ENCODE data around the gene CAMK4. TPM values are rescaled to one million over a fixed set of nuclear protein-coding genes. Genes with fewer than 3 reads are reported as not detected.
A peak's percentile ranks its signal among the peaks of the same experiment; 100 is the strongest.

CAMK4 gene
- total and polyA plus RNA-seq, 2 donors, result 30.7 to 107 TPM

DNA sequence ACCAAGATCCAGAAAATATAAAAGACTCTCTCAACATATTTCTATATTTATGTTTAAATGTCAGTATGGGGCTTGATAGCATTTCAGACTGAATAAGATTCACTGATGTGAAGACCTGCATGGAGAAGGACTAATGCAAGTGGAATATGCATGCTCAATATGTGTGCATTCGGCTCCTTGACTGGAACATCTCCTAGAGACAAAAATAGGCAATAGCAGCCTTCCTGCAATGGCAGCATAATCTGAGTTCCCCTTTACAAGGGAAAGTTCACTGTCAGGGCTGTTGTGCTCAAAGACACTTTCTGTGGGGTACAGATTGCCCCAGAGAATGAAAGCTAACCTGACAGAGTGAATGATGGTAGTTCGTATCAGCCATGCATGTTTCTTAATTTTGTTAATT lies 245.7 kb downstream of the CAMK4 start:
- Histone ChIP-seq H3K36me3 (ENCODE audit: control insufficient read depth in 2 of 2, insufficient read depth in 2 of 2, low read length in 1 of 2) (peaks cover 17 to 24% of the 10 kb centered on the region in 2 donors), H3K4me1 (ENCODE audit: control insufficient read depth in 2 of 2, insufficient read depth in 2 of 2, low read length in 2 of 2) (peaks cover 0 to 2% of the 10 kb centered on the region in 2 donors), H3K4me3 (ENCODE audit: low read length in 2 of 2) (no peak overlapping the region), H3K27ac (ENCODE audit: low read depth in 1 of 2, low read length in 1 of 2) (no peak overlapping the region), H3K9me3 (ENCODE audit: control insufficient read depth in 2 of 2, insufficient read depth in 1 of 2, low read length in 1 of 2) (no peaks in the 10 kb centered on the region), H3K27me3 (ENCODE audit: control insufficient read depth in 2 of 2, insufficient read depth in 1 of 2, low read length in 1 of 2) (no peaks in the 10 kb centered on the region)
- no peak for DNase-seq (ENCODE audit: low read depth in 6 of 9, low spot score in 9 of 9)
- 95% methylated on average over 2 of the region's 2 CpGs for WGBS

DNA sequence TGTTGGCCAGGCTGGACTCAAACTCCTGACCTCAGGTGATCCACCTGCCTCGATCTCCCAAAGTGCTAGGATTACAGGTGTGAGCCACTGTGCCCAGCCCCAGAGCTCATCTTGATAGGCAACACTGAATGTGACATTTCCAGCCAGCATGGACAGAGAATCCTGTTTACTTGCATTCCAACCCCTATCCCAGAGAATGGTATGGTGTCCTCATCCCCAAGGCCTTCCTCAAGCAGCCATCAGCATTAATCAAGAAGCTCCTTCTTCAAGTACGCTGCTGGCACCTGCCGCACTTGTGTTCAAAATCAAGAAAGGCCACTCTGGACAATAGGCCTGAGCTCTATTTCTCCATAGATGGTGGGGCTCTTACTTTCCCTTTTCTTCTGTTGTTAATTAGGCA lies 247.9 kb downstream of the CAMK4 start:
- no peaks in the 10 kb centered on the region for H3K27me3 ChIP-seq (ENCODE audit: control insufficient read depth in 2 of 2, insufficient read depth in 1 of 2, low read length in 1 of 2)
- no peaks in the 10 kb centered on the region for H3K9me3 ChIP-seq (ENCODE audit: control insufficient read depth in 2 of 2, insufficient read depth in 1 of 2, low read length in 1 of 2)
- H3K4me3 ChIP-seq (ENCODE audit: low read length in 2 of 2), result no peak overlapping the region
- H3K36me3 ChIP-seq (ENCODE audit: control insufficient read depth in 2 of 2, insufficient read depth in 2 of 2, low read length in 1 of 2), result peaks cover 25 to 40% of the 10 kb centered on the region in 2 donors
- no peak for DNase-seq (ENCODE audit: low read depth in 6 of 9, low spot score in 9 of 9)
- H3K27ac ChIP-seq (ENCODE audit: low read depth in 1 of 2, low read length in 1 of 2), result no peak overlapping the region
- H3K4me1 ChIP-seq (ENCODE audit: control insufficient read depth in 2 of 2, insufficient read depth in 2 of 2, low read length in 2 of 2), result peaks cover 0 to 2% of the 10 kb centered on the region in 2 donors
- 96% methylated on average over 3 of the region's 3 CpGs for WGBS

DNA sequence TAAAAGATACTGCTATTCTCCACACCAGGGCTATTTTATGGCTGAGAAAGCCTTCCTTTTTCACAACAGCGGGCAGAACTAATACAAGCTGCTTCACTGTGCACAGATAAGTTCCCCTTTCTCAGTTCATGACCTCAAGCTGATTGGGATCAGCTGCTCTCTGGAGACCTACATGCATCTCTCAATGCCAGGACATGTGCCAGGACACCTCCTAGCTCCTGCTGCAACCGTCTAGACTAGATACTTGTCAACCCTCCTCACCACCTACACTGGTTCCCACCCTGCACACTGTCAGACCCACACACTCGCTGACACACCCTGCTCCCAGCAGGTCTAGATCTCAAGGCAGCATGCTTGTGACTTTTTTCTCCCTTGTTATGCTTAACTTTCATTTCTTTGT lies 248.4 kb downstream of the CAMK4 start:
- no peak overlapping the region for H3K4me3 ChIP-seq (ENCODE audit: low read length in 2 of 2)
- H3K36me3 ChIP-seq (ENCODE audit: control insufficient read depth in 2 of 2, insufficient read depth in 2 of 2, low read length in 1 of 2), result peaks cover 26 to 45% of the 10 kb centered on the region in 2 donors
- no peak overlapping the region for H3K27ac ChIP-seq (ENCODE audit: low read depth in 1 of 2, low read length in 1 of 2)
- DNase-seq (ENCODE audit: low read depth in 6 of 9, low spot score in 9 of 9), result no peak
- no peaks in the 10 kb centered on the region for H3K27me3 ChIP-seq (ENCODE audit: control insufficient read depth in 2 of 2, insufficient read depth in 1 of 2, low read length in 1 of 2)
- H3K4me1 ChIP-seq (ENCODE audit: control insufficient read depth in 2 of 2, insufficient read depth in 2 of 2, low read length in 2 of 2), result peaks cover 0 to 2% of the 10 kb centered on the region in 2 donors
- no peaks in the 10 kb centered on the region for H3K9me3 ChIP-seq (ENCODE audit: control insufficient read depth in 2 of 2, insufficient read depth in 1 of 2, low read length in 1 of 2)
- 69% methylated on average over 3 of the region's 3 CpGs for WGBS

DNA sequence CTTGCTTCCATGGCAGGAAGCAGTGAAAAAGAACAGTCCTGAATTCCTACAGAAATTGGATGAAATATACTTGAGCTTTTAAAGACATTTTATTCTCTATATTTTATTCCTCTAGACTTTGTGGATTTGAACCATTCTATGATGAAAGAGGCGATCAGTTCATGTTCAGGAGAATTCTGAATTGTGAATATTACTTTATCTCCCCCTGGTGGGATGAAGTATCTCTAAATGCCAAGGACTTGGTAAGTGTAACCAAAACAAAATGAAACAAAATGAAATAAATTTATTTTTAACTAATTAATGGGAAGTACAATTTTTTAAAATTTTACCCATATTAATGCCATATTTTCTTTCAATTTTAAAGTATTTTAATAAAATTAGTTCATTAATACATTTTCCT lies 254.1 kb downstream of the CAMK4 start:
- 97% methylated on average over 1 of the region's 1 CpG for WGBS
- peak in 1 of 9 donors; percentile 31 for DNase-seq (ENCODE audit: low read depth in 6 of 9, low spot score in 9 of 9)
- H3K27me3 ChIP-seq (ENCODE audit: control insufficient read depth in 2 of 2, insufficient read depth in 1 of 2, low read length in 1 of 2), result no peaks in the 10 kb centered on the region
- no peak overlapping the region for H3K27ac ChIP-seq (ENCODE audit: low read depth in 1 of 2, low read length in 1 of 2)
- H3K4me3 ChIP-seq (ENCODE audit: low read length in 2 of 2), result no peak overlapping the region
- no peaks in the 10 kb centered on the region for H3K4me1 ChIP-seq (ENCODE audit: control insufficient read depth in 2 of 2, insufficient read depth in 2 of 2, low read length in 2 of 2)
- peaks cover 40 to 77% of the 10 kb centered on the region in 2 donors for H3K36me3 ChIP-seq (ENCODE audit: control insufficient read depth in 2 of 2, insufficient read depth in 2 of 2, low read length in 1 of 2)
- no peaks in the 10 kb centered on the region for H3K9me3 ChIP-seq (ENCODE audit: control insufficient read depth in 2 of 2, insufficient read depth in 1 of 2, low read length in 1 of 2)

DNA sequence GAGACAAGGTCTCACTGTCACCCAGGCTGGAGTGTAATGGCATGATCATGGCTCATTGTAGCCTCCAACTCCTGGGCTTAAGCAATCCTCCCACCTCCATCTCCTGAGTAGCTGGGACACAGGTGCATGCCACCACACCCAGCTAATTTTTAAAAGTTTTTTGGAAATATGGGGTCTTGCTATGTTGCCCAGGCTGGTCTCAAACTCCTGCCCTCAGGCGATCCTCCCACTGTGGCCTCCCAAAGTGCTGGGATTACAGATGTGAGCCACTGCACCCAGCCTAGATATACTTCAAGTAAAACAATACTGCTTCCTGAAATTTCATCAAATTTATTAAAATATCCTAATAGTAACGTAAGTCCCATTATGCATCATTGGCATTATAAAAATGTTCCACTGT lies 254.7 kb downstream of the CAMK4 start:
- DNase-seq (ENCODE audit: low read depth in 6 of 9, low spot score in 9 of 9), result no peak
- 99% methylated on average over 2 of the region's 2 CpGs for WGBS
- H3K4me3 ChIP-seq (ENCODE audit: low read length in 2 of 2), result no peak overlapping the region
- no peaks in the 10 kb centered on the region for H3K9me3 ChIP-seq (ENCODE audit: control insufficient read depth in 2 of 2, insufficient read depth in 1 of 2, low read length in 1 of 2)
- peaks cover 42 to 81% of the 10 kb centered on the region in 2 donors for H3K36me3 ChIP-seq (ENCODE audit: control insufficient read depth in 2 of 2, insufficient read depth in 2 of 2, low read length in 1 of 2)
- H3K27ac ChIP-seq (ENCODE audit: low read depth in 1 of 2, low read length in 1 of 2), result no peak overlapping the region
- no peaks in the 10 kb centered on the region for H3K27me3 ChIP-seq (ENCODE audit: control insufficient read depth in 2 of 2, insufficient read depth in 1 of 2, low read length in 1 of 2)
- no peaks in the 10 kb centered on the region for H3K4me1 ChIP-seq (ENCODE audit: control insufficient read depth in 2 of 2, insufficient read depth in 2 of 2, low read length in 2 of 2)

DNA sequence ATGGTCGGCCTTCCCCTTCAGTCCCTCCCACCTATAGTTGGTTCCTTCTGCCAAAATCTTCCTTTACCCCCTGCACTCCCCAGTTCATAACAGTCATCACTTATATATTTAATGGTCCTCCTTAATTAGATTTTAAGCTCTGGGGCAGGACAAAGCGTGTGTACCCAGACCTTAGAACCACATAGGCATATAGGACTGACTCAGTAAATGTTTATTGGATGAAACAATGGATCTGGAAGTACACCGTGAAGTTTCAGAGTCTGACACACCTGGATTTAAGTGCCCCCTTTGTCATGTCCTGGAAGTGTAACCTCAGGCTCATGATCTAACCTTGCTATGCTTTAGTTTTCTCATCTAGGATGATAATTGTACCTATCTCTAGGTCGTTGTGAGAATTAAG lies 256.2 kb downstream of the CAMK4 start:
- Histone ChIP-seq H3K9me3 (ENCODE audit: control insufficient read depth in 2 of 2, insufficient read depth in 1 of 2, low read length in 1 of 2) (no peaks in the 10 kb centered on the region), H3K27ac (ENCODE audit: low read depth in 1 of 2, low read length in 1 of 2) (no peak overlapping the region), H3K27me3 (ENCODE audit: control insufficient read depth in 2 of 2, insufficient read depth in 1 of 2, low read length in 1 of 2) (no peaks in the 10 kb centered on the region), H3K4me3 (ENCODE audit: low read length in 2 of 2) (no peak overlapping the region), H3K4me1 (ENCODE audit: control insufficient read depth in 2 of 2, insufficient read depth in 2 of 2, low read length in 2 of 2) (no peaks in the 10 kb centered on the region), H3K36me3 (ENCODE audit: control insufficient read depth in 2 of 2, insufficient read depth in 2 of 2, low read length in 1 of 2) (peaks cover 41 to 84% of the 10 kb centered on the region in 2 donors)
- 72% methylated on average over 4 of the region's 4 CpGs for WGBS
- DNase-seq (ENCODE audit: low read depth in 6 of 9, low spot score in 9 of 9), result no peak

DNA sequence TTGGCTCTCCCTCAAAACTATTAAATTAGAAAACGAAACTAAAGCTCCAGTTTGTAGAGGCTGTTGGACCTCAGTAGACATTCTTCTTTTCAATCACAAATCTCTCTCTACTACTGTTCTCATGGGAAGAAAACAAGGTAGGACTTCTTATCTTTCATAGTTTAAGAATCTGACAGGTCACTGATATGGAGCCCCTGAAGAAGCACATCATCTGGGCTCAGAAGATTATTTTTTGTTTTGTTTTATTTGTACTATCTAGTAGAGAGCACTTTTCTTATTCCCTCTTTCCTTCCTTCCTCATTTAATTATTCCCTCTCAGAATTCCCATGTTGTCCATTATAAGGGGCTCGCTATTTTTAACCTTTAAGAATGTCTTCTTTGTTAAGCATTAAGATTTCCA lies 261.9 kb downstream of the CAMK4 start:
- no peaks in the 10 kb centered on the region for H3K27me3 ChIP-seq (ENCODE audit: control insufficient read depth in 2 of 2, insufficient read depth in 1 of 2, low read length in 1 of 2)
- no peaks in the 10 kb centered on the region for H3K9me3 ChIP-seq (ENCODE audit: control insufficient read depth in 2 of 2, insufficient read depth in 1 of 2, low read length in 1 of 2)
- DNase-seq (ENCODE audit: low read depth in 6 of 9, low spot score in 9 of 9), result no peak
- H3K36me3 ChIP-seq (ENCODE audit: control insufficient read depth in 2 of 2, insufficient read depth in 2 of 2, low read length in 1 of 2), result peaks cover 21 to 56% of the 10 kb centered on the region in 2 donors
- 75% methylated on average over 2 of the region's 2 CpGs for WGBS
- H3K4me3 ChIP-seq (ENCODE audit: low read length in 2 of 2), result no peak overlapping the region
- H3K27ac ChIP-seq (ENCODE audit: low read depth in 1 of 2, low read length in 1 of 2), result no peak overlapping the region
- H3K4me1 ChIP-seq (ENCODE audit: control insufficient read depth in 2 of 2, insufficient read depth in 2 of 2, low read length in 2 of 2), result no peaks in the 10 kb centered on the region

DNA sequence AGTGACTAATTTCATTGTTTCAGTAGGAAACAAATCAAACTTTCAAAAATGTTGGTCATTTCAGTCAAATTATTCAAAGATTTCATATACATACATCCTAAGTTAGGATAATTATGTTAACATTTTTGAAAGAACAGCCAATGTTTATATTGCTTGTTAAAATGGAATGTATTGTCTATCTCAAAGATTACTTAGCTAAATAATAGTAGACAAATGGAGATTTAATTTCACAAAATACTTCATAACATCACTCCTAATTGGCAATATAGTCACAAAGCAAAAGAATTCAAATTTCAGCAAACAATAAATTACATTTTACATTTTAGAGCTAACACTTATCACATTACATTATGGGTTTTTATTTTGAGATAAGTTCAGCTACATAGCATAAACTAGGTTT lies 262.7 kb downstream of the CAMK4 start:
- Histone ChIP-seq H3K27me3 (ENCODE audit: control insufficient read depth in 2 of 2, insufficient read depth in 1 of 2, low read length in 1 of 2) (no peaks in the 10 kb centered on the region), H3K4me1 (ENCODE audit: control insufficient read depth in 2 of 2, insufficient read depth in 2 of 2, low read length in 2 of 2) (no peaks in the 10 kb centered on the region), H3K36me3 (ENCODE audit: control insufficient read depth in 2 of 2, insufficient read depth in 2 of 2, low read length in 1 of 2) (peaks cover 16 to 53% of the 10 kb centered on the region in 2 donors), H3K4me3 (ENCODE audit: low read length in 2 of 2) (no peak overlapping the region), H3K27ac (ENCODE audit: low read depth in 1 of 2, low read length in 1 of 2) (no peak overlapping the region), H3K9me3 (ENCODE audit: control insufficient read depth in 2 of 2, insufficient read depth in 1 of 2, low read length in 1 of 2) (no peaks in the 10 kb centered on the region)
- DNase-seq (ENCODE audit: low read depth in 6 of 9, low spot score in 9 of 9), result no peak

DNA sequence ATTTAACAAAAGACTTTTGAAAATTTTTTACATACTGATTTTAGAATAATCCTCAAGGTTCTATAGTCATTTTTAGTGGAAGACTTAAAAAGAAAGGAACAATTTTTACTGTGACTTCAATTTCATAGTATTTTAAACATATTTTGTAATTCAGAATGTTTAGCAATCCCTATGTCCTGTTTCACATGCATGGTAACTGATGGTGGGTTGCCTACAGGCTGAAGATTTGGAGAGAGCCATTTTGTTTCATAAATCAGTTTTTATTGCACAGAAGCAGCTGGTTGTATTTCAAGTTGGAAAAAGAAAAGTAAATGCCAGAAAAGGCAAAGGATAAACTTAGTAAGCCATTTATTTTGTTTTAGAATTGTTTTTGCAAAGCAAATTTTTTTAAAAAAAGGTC lies 264.2 kb downstream of the CAMK4 start:
- Histone ChIP-seq H3K9me3 (ENCODE audit: control insufficient read depth in 2 of 2, insufficient read depth in 1 of 2, low read length in 1 of 2) (no peaks in the 10 kb centered on the region), H3K27ac (ENCODE audit: low read depth in 1 of 2, low read length in 1 of 2) (no peak overlapping the region), H3K36me3 (ENCODE audit: control insufficient read depth in 2 of 2, insufficient read depth in 2 of 2, low read length in 1 of 2) (peaks cover 10 to 49% of the 10 kb centered on the region in 2 donors), H3K4me1 (ENCODE audit: control insufficient read depth in 2 of 2, insufficient read depth in 2 of 2, low read length in 2 of 2) (no peaks in the 10 kb centered on the region), H3K27me3 (ENCODE audit: control insufficient read depth in 2 of 2, insufficient read depth in 1 of 2, low read length in 1 of 2) (no peaks in the 10 kb centered on the region), H3K4me3 (ENCODE audit: low read length in 2 of 2) (no peak overlapping the region)
- no peak for DNase-seq (ENCODE audit: low read depth in 6 of 9, low spot score in 9 of 9)

DNA sequence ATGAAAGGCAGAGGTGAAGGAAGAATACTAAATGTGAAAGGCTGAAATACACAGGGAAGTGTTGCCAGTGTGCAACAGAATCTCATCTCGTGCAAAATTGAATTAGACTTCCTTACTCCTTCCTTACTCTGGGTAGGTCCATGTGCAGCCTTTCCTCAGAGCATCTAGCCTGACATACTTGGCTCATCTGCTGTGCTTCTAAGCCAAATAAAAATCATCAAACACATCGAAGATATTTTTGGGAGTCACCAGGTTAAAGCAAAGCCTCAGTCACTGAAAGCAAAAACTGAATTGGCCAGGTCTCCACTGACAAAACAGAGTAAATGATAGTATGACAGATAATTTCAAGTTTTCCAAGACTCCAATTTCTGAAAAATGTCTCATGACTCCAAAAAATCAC lies 268.8 kb downstream of the CAMK4 start:
- Histone ChIP-seq H3K4me1 (ENCODE audit: control insufficient read depth in 2 of 2, insufficient read depth in 2 of 2, low read length in 2 of 2) (no peaks in the 10 kb centered on the region), H3K36me3 (ENCODE audit: control insufficient read depth in 2 of 2, insufficient read depth in 2 of 2, low read length in 1 of 2) (peaks cover 3 to 38% of the 10 kb centered on the region in 2 donors), H3K9me3 (ENCODE audit: control insufficient read depth in 2 of 2, insufficient read depth in 1 of 2, low read length in 1 of 2) (no peaks in the 10 kb centered on the region), H3K27me3 (ENCODE audit: control insufficient read depth in 2 of 2, insufficient read depth in 1 of 2, low read length in 1 of 2) (no peaks in the 10 kb centered on the region), H3K27ac (ENCODE audit: low read depth in 1 of 2, low read length in 1 of 2) (no peak overlapping the region), H3K4me3 (ENCODE audit: low read length in 2 of 2) (no peak overlapping the region)
- DNase-seq (ENCODE audit: low read depth in 6 of 9, low spot score in 9 of 9), result no peak
- WGBS, result 95% methylated on average over 2 of the region's 2 CpGs
